Activated CD8-positive, alpha-beta memory T cell treated with anti-CD3 and anti-CD28 coated beads, Interleukin-2, amount 50 U/mL, for 24 hours (primary cell): Measurements from ENCODE around the gene CPAMD8.
"Not testable (repeated sequence)": the region's sequence is repeated elsewhere in the genome, so short reads cannot be mapped to it uniquely, and the experiment has no call there.

Source experiments
- DNase-seq: peaks from one replicate; pipeline ENCODE4 v3.0.0-alpha.2; 2020; ENCODE audit errors: extremely low read depth

Gene CPAMD8

DNA sequence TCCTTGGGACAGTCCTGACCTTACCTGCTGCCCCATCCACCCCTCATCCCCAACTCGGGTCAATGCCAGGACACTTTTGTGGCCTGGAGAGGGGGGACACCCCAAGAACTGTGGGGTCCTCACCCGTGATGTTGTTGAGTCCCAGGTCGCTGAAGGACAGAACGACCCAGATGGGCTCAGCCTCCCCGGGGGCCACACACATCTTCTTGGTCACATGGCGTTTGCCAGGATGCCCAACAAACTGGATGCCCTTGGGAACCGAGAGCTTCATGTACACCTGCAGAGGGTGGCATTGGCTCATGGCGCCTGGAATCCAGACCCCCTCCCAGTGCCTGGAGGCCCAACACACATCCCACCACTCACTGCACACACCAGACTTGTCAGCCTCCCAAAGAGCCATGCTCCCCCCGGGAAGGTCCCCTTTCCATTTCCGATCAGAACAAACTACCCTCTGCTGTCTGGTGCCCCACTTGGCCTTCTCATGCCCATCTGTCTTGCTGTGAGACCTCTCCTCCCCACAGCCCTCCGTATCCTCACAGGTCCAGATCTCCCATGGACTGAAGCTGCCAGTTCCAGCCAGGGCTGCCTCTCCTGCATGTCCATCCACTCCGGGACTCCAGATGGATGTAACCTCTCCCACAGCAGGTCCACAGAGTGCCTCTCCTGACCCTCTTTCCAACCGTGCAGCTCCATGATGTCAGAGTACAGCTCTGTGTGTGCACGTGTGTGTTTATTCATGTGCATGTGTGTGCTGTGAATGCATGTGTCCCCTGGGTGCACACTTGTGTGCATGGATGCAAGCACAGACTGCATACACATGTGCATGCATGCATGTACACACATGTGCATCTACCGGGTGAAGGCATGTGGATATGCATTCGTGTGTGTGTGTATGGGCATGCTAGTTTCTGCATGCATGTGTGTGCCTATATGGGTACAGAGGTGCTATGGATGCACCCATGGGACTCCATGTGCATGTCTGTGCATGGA is 79.4 kb downstream of the CPAMD8 start:
- no peak for DNase-seq

DNA sequence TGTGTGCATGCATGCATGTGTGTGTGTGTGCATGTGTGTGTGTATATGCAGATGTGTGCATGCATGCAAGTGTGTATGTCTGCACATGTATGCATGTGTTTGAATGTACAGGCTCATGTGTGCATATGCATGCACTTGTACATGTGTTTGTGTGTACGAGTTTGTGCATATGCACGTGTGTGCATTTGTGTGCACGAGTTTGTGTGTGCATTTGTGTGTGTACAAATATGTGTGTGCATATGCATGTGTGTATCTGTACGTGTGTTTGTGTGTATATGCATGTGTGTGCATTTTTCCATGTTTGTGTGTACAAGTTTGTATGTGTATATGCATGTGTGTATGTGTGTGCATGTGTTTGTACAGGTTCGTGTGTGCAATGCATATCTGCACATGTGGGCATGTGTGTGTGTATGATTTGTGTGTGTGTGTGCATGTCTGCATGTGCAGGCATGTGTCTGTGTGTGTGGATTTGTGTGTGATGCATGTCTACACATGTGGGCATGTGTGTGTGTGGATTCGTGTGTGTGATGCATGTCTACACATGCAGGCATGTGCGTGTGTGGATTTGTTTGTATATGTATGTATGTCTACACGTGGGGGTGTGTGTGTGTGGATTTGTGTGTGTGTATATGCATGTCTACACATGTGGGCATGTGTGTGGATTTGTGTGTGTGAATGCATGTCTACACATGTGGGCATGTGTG is 80.7 kb downstream of the CPAMD8 start:
- no peak for DNase-seq

DNA sequence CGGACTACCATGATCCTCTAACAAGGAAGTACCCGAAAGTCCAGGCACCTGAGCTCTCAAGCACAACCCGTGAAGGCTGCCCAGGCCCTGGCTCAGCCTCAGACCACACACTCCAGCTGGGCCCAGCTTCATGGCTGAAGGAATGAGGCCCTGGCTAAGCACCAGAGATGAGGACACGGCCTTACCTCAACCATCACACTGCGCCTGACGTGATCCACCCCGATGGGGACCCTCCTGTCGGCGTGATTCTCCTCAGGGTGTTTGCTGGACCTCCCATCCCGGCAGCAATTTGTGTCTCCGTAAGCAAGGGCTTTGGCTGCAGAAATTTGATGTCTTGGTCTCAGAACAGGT is 81.3 kb downstream of the CPAMD8 start:
- no peak for DNase-seq

DNA sequence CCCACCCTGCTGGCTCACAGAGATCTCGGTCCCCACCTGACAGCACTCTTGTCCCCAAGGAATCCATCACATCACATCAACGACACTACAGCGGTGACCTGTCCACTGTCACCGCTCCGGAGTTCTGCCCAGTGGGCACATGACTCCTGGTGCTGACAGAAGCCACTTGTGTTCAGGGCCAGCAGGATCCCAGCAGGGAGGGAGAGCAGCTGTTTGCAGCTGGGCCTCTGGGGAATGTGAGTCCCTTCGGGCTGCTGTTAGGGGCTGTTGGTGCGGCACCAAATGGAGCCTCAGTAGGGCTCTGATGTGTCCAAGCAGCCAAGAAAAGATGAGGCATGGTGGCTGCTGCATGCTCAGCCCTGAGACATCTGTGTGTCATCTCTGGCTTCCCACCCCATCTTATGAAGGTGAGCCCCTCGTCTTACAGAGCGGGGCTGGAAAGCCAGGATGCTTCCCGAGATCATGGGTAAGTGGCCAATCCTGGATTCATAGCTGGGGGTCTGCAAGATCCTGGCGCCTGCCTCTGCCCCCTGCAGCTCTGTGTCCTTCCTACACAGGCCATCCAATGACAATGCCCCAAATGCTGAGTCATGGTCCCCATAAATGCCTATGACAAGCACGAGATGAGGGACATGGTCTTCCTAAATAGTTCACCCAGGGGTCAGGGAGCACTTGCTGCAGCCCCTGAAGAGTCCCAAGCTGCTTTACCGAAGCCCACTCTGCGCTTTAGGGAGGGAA is 81.8 kb downstream of the CPAMD8 start:
- no peak for DNase-seq

DNA sequence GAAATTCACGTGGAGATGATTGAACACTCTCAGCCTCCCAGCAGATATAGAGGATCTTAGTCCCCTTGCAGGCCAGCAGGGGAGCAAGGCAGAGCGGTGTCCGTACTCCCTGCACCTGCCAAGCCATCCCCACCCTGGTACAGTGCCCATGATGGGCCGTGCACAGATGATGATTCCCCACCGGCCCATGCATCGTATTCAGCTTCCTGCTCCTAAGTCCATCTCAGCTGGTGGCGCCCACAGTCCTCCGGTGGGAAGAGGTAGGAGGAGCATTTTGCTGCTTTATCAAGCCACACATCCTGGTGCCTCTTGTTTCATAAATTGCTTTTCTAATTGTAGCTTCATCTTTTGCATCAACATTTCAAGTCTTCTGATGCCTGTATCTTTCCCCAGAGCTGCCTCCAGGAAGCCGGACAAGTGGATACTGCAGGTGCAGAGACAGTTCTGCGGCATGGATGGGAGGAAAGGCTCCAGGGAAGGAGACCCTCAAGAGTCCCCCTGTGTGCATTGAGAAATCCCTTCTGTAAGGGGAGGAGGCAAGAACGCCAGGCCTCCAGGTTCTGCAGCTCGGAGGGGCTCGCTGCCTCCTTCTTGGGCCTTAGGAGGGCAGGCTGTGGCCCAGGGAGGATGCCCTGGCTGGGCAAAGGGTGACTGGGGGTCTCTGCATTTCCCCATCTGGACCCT is 82.5 kb downstream of the CPAMD8 start:
- no peak for DNase-seq

DNA sequence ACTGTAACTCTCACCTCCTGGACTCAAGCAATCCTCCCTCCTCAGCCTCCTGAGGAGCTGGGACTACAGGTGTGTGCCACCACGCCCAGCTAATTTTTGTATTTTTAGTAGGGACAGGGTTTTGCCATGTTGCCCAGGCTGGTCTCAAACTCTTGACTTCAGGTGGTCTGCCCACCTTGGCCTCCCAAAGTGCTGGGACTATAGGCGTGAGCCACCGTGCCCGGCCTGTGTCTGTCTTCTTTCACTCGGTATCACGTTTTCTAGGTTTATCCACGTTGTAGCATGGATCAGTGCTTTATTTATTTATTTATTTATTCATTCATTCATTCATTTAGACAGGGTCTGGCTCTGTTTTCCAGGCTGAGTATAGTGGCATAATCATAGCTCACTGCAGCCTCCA is 83.5 kb downstream of the CPAMD8 start:
- not testable (repeated sequence) for DNase-seq

DNA sequence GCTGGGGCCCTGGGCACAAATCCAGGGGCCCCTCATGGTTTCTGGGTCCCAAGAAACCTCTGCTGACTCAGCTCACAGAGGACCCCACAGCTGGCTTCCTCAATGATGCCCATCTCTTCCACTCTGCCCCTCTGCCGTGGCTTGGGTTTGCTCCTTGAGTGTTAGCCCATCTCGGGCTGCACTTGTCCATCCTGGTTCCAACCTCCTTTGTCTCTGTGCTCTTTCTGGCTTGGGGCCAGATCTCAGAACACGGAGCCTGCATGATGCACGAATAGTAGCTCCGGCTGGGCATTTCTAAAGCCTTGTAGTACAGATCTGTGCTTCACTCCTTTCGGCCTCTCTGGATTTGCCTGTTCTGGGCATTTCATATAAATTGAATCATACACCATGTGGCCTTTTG is 84.0 kb downstream of the CPAMD8 start:
- DNase-seq, result no peak

DNA sequence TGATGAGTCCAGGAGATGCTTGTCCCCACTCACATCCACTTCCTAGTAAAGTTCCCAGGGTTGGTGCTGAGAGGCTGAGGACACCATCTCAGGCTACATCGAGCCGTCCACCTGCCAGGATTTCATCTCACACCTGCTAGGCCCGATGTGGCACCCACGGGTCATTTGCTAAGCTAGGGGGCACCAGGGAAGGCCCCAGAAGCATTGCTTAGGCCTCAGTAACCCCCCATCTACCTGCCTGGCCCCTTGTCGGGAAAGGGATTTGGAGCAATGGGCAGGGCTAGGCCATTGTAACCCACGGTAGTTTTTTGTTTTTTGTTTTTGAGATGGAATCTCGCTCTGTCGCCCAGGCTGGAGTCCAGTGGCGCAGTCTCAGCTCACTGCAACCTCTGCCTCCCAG is 86.0 kb downstream of the CPAMD8 start:
- no peak for DNase-seq

DNA sequence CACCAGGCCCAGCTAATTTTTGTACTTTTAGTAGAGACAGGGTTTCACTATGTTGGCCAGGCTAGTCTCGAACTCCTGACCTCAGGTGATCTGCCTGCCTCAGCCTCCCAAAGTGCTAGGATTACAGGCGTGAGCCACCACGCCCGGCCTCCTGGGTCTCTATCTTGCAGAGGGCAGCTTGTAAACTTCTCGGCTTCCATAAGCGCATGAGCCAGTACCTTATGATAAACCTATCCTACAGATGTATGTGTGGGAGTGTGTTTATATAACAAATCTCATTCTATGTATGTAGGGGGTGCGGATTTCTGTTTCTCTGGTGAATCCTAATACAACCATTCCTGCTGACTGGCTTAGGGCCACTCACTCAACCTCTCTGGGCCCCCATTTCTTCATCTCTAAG is 86.5 kb downstream of the CPAMD8 start:
- not testable (repeated sequence) for DNase-seq

DNA sequence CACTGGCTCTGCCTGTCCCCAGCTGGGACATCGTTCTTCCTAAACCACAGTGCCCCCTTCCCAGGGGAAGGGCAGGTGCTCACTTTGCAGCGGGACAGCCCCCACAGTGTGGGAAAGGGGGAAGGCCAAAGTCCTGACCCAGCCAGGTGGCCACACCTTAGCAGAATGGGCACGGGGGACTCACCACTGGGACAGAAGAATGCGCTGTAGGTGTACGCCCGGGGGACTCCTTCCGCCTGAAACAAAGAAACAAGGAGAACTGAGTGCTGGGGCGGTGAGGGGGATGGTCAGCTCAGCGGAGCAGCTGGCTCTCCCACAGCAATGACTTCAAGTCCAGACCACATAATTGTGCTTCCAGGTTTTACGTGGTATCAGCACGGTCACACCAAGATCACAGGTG is 88.4 kb downstream of the CPAMD8 start:
- DNase-seq, result no peak

DNA sequence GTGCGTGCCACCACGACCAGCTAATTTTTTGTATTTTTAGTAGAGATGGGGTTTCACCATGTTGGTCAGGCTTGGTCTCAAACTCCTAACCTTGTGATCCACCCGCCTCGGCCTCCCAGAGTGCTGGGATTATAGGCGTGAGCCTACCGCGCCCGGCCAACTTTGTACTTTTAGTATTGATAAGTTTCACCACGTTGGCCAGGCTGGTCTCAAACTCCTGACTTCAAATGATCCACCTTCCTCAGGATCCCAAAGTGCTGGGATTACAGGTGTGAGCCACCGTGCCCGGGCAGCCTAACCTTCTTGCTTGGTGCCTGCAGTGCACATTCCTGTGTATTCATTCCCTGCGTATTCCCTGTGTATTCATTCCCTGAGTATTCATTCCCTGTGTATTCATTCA is 88.8 kb downstream of the CPAMD8 start:
- not testable (repeated sequence) for DNase-seq

DNA sequence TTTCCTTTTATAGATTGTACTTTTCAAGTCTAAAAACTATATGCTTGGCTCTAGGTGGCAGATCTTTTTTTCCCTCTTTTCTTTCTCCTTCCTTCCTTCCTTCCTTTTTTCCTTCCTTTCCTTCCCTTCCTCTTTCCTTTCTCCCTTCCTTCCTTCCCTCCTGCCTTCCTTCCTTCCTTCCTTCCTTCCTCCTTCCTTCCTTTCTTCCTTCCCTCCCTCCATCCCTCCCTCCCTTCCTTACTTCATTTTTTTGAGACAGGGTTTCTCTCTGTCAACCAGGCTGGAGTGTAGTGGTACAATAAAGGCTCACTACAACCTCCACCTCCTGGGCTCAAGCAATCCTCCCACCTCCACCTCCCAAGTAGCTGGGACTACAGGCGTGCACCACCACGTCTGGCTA is 89.7 kb downstream of the CPAMD8 start:
- DNase-seq, result no peak

DNA sequence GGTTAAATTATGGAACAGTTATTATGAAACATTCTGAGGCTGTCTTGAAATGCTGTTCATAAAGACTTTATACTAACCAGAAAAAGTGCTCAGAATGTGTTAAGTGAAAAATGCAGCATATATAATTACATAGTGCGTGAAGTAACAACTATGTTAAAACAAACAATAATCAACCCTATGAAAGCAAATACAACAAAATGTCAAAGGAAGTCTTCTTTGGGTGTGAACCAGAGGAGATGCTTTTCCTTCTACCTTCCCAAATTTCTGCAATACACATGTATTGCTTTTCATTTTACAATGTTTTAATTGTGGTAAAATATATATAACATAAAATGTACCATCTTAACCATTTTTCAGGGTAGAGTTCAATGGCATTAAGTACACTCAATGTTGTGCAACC is 92.1 kb downstream of the CPAMD8 start:
- DNase-seq, result no peak

DNA sequence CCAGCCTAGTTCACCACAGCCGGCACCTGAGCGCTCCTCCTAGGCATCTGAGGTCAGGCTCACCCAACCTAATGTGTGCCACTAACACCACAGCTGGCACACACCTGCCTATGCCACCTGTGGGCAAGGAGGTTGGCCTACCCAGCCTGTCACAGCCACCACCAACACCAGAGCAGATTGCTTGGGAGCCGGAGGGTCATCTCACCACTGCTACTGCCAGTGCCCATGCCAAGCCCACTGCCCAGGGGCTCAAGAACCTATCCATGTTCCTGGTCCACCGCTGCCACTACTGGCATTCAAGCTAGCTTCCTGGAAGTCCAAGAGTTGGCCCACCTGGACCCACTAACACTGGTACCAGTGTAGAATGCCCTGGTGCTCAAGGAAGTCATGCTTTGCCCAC is 95.3 kb downstream of the CPAMD8 start:
- no peak for DNase-seq

DNA sequence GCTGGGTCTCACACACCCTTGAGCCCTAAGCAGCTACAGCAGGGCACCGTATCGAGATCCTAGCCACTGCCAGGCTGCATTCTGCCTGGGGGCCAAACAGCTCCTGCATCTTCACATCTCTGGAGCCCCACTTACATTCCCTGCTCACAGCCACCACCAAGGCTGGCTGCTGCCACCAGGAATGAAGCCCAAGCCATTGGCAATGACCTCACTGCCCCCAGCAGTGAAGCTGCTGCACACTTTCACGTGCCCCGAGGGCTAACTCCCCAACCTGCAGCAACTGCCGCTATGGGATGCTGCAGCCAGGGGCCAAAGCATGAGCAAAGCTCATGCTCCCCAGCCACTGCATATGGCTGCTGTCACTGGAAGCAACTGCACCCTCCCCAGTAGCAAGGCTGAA is 95.9 kb downstream of the CPAMD8 start:
- DNase-seq, result no peak

DNA sequence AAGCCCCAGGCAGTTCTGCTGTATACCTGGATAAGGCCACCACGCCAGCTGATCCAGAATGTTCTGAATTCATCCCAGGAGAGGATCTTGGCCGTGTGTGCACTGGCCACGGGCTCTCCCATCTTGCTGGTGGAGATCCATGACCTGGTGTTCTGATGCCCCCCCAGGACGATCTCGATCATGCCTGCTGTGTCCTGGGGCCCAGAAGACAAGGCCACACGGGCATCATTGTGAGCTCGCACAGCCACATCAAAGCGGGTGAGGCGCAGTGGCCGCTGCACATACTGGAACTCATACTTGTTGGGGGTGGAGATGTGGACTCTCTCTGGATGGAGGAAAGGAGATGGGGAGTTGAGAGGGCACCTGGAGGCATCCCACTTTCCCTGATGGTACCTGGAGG is 97.7 kb downstream of the CPAMD8 start:
- no peak for DNase-seq

DNA sequence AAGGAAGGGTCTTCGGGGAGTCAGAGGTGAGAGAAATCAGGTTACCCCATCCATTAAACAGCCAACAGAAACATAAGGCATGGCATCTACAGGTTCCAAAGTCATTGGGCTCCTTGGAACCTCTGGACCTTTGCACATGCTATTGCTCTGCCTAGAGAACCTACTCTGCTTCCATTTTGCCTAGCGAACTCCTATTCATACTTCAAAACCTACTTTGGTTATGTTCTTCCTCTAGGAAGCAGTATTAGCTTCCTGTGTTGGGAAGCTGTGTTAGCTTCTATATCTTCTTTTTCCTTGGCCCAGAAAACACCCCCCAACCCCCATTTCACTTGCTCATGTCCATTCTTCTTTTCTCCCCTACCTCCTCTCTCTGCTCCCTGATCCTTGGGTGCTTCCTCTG is 98.3 kb downstream of the CPAMD8 start:
- DNase-seq, result no peak

DNA sequence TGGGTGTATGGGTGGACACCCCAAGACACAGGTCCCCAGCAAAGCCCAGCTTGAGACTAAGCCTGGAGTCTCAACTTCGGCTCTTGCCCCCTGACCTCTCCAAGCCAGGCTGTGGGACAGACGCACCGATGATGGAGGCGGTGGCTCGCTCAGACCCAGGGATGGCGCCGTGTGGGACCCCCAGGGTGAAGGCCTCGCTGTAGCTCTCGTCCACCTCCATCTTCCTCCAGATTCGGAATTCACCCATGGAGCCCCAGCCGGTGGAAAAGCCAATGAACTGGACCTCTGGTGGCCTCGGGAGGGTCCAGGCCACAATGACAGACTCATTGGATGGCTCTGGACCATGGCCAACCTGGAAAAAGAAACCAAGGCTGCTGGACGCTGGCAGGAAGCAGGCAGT is 98.7 kb downstream of the CPAMD8 start:
- no peak for DNase-seq

DNA sequence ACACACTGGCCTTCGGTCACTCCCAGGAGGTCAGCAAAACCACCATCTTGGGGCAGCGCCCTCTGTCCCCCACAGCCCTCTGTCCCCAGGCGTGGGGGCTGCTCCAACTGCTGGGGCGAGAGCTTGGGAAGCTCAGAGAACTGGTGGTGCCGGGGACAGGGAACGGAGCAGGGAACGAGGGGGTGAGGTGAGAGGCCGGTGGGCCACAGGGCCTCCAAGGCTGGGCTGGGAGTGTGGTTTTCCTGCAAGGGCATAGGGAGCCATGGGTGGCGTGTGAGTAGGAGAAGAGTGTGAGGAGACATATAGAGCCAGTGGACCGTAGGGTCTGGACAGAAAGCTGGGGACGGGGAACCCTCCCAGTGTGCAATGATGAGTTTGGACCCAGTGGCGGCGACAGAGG is 103.7 kb downstream of the CPAMD8 start:
- DNase-seq, result no peak

DNA sequence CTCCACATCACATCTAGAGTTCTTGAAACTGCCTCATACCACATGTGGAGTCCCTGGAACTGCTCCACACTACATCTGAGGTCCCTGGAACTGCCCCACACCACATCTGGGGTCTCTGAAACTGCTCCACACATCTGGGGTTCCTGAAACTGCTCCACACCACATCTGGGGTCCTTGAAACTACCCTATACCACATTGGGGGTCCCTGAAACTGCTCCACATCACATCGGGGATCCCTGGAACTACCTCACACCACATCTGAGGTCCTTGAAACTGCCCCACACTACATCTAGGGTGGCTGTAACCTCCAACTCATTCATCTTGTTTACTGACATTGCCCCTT is 104.0 kb downstream of the CPAMD8 start:
- DNase-seq, result no peak

DNA sequence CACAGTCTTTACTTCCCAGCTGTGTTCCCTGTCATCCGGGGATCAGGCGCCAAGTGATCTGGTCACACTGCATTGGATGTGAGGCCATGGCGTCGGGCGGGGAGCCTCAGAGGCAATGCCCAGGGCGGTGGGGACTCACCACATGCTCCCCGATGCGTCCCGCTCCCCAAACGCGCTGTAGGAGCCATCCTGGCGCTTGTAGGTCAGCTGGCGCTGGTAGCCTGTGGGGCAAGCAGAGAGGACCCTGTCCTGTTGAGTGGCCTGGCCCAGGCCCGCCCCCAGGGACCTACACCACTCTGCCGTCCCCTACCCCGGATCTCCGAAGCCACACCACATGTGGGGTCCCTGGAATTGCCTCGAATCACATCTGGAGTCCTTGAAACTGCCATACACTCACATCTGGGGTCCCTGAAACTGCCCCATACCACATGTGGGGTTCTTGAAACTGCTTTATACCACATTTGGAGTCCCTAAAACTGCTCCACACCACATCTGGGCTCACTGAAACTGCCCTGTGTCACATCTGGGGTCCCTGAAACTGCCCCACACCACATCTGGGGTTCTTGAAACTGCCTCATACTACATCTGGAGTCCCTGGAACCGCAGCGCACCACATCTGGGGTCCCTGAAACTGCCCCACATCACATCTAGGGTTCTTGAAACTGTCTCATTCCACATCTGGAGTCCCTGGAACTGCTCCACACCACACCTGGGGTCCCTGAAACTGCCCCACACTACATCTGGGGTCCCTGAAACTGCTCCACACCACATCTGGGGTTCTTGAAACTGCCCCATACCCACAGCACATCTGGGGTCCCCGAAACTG is 104.6 kb downstream of the CPAMD8 start:
- no peak for DNase-seq
